Karpas-422 (cell line): ENCODE results near the gene CBL. TPM values are rescaled to one million over a fixed set of nuclear protein-coding genes. Genes with fewer than 3 reads are reported as not detected.

Source experiments
- DNase-seq: peaks from one replicate; pipeline ENCODE4 v3.0.0-alpha.2; 2015
- H2AFZ ChIP-seq: fragments of 200-600 bp; sonication (generic); 2 replicates; pipeline ENCODE4 v1.6.1; 2014; ENCODE audit warnings: antibody characterized with exemption, low read length, mixed read lengths
- H3K27ac ChIP-seq: fragments of 200-600 bp; sonication (generic); 2 replicates; pipeline ENCODE4 v1.5.1; 2014; ENCODE audit warnings: mild to moderate bottlenecking, low read length, moderate library complexity
- H3K27me3 ChIP-seq: fragments of 200-600 bp; sonication (generic); 2 replicates; pipeline ENCODE4 v1.6.1; 2014; ENCODE audit warnings: low read length, mixed read lengths
- H3K36me3 ChIP-seq: fragments of 200-600 bp; sonication (generic); 2 replicates; pipeline ENCODE4 v1.6.1; 2014; ENCODE audit warnings: low read length, mixed read lengths; ENCODE audit not compliant: insufficient read depth
- H3K4me1 ChIP-seq: fragments of 200-600 bp; sonication (generic); 2 replicates; pipeline ENCODE4 v1.6.1; 2014; ENCODE audit warnings: mild to moderate bottlenecking, low read length, mixed read lengths
- H3K4me2 ChIP-seq: fragments of 200-600 bp; sonication (generic); 2 replicates; pipeline ENCODE4 v1.6.1; 2014; ENCODE audit warnings: low read length, low read depth, mild to moderate bottlenecking; ENCODE audit not compliant: poor library complexity, severe bottlenecking
- H3K4me3 ChIP-seq: fragments of 200-600 bp; sonication (generic); 2 replicates; pipeline ENCODE4 v1.5.1; 2014; ENCODE audit warnings: mild to moderate bottlenecking, antibody characterized with exemption, low read length, mixed read lengths
- H3K79me2 ChIP-seq: fragments of 200-600 bp; sonication (generic); 2 replicates; pipeline ENCODE4 v1.6.1; 2014; ENCODE audit warnings: mild to moderate bottlenecking, low read length, mixed read lengths
- H3K9ac ChIP-seq: fragments of 200-600 bp; sonication (generic); 2 replicates; pipeline ENCODE4 v1.6.0; 2014; ENCODE audit warnings: low read length
- H3K9me2 ChIP-seq: fragments of 200-600 bp; sonication (generic), shearing (Covaris generic); replicated peaks from 2 replicates; pipeline ENCODE4 v1.6.0; 2014; ENCODE audit warnings: mild to moderate bottlenecking, low read length, moderate library complexity; ENCODE audit not compliant: insufficient read depth
- H3K9me3 ChIP-seq: fragments of 300-700, 200-600 bp; sonication (generic); 2 replicates; pipeline ENCODE4 v1.6.1; 2014; ENCODE audit warnings: low read length, mixed read lengths
- H4K20me1 ChIP-seq: fragments of 200-600 bp; sonication (generic); 2 replicates; pipeline ENCODE4 v1.6.1; 2014; ENCODE audit warnings: mild to moderate bottlenecking, antibody characterized with exemption, low read length, low read depth; ENCODE audit not compliant: insufficient read depth
- total RNA-seq: library from RNA; depleted of rRNA; stranded (reverse); fragments of >200 nt; shearing (Covaris generic); gene quantifications from 2 replicates; pipeline ENCODE4 v1.2.3, GENCODE V29; 2014; ENCODE audit warnings: low replicate concordance

Gene CBL
- total RNA-seq, 1 experiment from 2014 or later = 34.0 TPM

GRCh38 chr11:119167933-119168332 is 38.2 kb upstream of the CBL start:
- no peak for DNase-seq
- H3K9ac ChIP-seq = no peak overlapping the region
- H4K20me1 ChIP-seq = no peaks in the 10 kb centered on the region
- no peak overlapping the region for H2AFZ ChIP-seq
- no peak overlapping the region for H3K4me2 ChIP-seq
- no peaks in the 10 kb centered on the region for H3K9me3 ChIP-seq
- H3K9me2 ChIP-seq = no peaks in the 10 kb centered on the region
- no peaks in the 10 kb centered on the region for H3K27me3 ChIP-seq
- H3K27ac ChIP-seq = no peak overlapping the region
- no peaks in the 10 kb centered on the region for H3K36me3 ChIP-seq
- H3K79me2 ChIP-seq = no peaks in the 10 kb centered on the region
- peaks cover 3% of the 10 kb centered on the region for H3K4me1 ChIP-seq
- H3K4me3 ChIP-seq = no peak overlapping the region; the same call in 1 of the 2 replicates

DNA sequence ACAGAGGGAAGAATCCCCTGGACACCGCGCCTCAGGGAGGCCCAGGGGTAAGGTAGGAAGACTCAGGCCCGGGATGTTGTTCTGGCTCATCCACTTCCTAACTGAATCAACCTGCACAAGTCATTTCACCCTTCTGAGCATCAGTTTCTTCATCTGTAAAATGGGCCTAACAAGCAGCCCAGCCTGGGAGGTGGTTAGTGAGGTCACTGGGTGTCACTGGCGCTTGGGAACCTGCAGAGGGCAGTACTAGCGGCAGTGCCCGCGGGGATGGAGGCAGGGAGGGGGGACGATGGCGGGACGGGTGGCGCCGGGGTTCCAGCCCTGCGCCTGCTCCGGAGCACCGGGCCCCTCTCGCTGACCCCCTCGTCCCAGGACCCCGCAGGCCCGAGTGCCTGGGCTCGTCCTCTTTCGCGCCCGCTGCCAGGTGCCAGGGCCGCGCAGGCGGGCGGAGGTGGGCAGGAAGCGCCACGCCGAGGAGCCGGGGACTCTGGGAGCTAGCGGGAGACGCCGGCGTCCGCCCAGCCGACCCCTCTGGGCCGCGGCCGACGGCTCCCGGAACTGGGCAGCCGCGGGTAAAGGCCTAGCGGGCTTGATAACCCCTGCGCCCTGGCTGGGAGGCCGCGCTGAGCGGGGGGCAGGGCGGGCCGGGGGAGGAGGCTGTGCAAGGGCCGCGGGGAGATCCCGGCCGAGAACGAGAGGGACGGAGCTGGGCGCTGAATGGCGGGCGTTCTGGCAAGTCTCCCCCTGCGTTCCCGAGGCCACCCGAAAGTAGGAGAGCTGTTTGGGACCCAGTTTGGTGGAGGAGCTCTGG is 37.5 kb upstream of the CBL start, which contains the start of gene NLRX1:
NLRX1 (plus strand) TSS at position 255 of the 811 bp plus-strand sequence. CDS start 2,679 bp downstream, outside the sequence.
- Histone ChIP-seq H3K27me3 (no peaks in the 10 kb centered on the region), H4K20me1 (no peaks in the 10 kb centered on the region), H3K4me1 (peaks cover 3% of the 10 kb centered on the region), H3K27ac (no peak within 1 kb of the TSS), H3K36me3 (no peaks in the 10 kb centered on the region), H3K9me3 (no peaks in the 10 kb centered on the region), H3K9ac (peak within 1 kb of the TSS; percentile 79), H3K9me2 (no peaks in the 10 kb centered on the region), H2AFZ (peak within 1 kb of the TSS; percentile 78; the same call in 1 of the 2 replicates), H3K4me3 (peak within 1 kb of the TSS; percentile 74), H3K79me2 (no peaks in the 10 kb centered on the region), H3K4me2 (peak within 1 kb of the TSS; percentile 73)
- DNase-seq = peak; percentile 88

- peak overlapping the region; percentile 79 for H3K9ac ChIP-seq
- H3K27ac ChIP-seq = no peak overlapping the region
- no peaks in the 10 kb centered on the region for H3K27me3 ChIP-seq
- no peaks in the 10 kb centered on the region for H3K9me2 ChIP-seq
- peak overlapping the region; percentile 74 for H3K4me3 ChIP-seq
- no peaks in the 10 kb centered on the region for H3K79me2 ChIP-seq
- H3K4me2 ChIP-seq = peak overlapping the region; percentile 73
- H4K20me1 ChIP-seq = no peaks in the 10 kb centered on the region
- no peaks in the 10 kb centered on the region for H3K36me3 ChIP-seq
- no peaks in the 10 kb centered on the region for H3K9me3 ChIP-seq
- H2AFZ ChIP-seq = peak overlapping the region; percentile 78; the same call in 1 of the 2 replicates
- peaks cover 3% of the 10 kb centered on the region for H3K4me1 ChIP-seq
- no peak for DNase-seq
Measured at GRCh38 chr11:119169282-119169719, 36.8 kb upstream of the CBL start.

DNA sequence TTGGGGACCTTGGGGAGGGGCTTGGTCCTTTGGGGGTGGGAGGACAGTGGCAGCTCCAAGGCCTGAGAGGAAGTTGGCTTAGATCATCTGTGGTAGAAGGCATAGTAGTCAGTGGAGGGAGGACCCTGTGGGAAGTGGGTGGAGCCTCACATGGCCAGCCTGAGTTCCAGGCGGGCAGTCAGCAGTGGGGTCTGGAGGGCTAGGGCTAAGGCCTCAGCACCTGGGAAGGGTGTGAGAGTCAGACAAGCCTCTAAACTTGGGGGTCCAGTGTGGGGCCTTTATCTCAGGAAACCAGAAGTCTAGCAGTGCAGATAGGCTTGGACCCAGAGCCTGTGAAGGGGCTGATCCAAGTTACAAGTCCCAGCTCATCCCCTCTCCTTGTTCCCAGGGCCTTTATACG is 33.6 kb upstream of the CBL start:
- Histone ChIP-seq H4K20me1 (no peaks in the 10 kb centered on the region), H3K9me3 (no peaks in the 10 kb centered on the region), H3K36me3 (no peaks in the 10 kb centered on the region), H3K27me3 (no peaks in the 10 kb centered on the region), H3K4me1 (peaks cover 3% of the 10 kb centered on the region), H3K9ac (no peak overlapping the region), H3K27ac (no peak overlapping the region), H3K4me3 (no peak overlapping the region), H2AFZ (no peak overlapping the region), H3K4me2 (no peak overlapping the region), H3K79me2 (no peaks in the 10 kb centered on the region), H3K9me2 (no peaks in the 10 kb centered on the region)
- no peak for DNase-seq

DNA sequence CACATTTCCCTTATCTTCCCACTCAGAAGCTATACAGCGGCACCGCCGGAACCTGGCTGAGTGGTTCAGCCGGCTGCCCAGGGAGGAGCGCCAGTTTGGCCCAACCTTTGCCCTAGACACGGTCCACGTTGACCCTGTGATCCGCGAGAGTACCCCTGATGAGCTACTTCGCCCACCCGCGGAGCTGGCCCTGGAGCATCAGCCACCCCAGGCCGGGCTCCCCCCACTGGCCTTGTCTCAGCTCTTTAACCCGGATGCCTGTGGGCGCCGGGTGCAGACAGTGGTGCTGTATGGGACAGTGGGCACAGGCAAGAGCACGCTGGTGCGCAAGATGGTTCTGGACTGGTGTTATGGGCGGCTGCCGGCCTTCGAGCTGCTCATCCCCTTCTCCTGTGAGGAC is 32.7 kb upstream of the CBL start:
- Histone ChIP-seq H3K36me3 (no peaks in the 10 kb centered on the region), H3K27ac (no peak overlapping the region), H3K4me1 (peaks cover 3% of the 10 kb centered on the region), H3K4me2 (no peak overlapping the region), H3K9ac (no peak overlapping the region), H3K9me2 (no peaks in the 10 kb centered on the region), H3K4me3 (no peak overlapping the region), H2AFZ (no peak overlapping the region), H3K79me2 (no peaks in the 10 kb centered on the region), H4K20me1 (no peaks in the 10 kb centered on the region), H3K9me3 (no peaks in the 10 kb centered on the region), H3K27me3 (no peaks in the 10 kb centered on the region)
- no peak for DNase-seq

DNA sequence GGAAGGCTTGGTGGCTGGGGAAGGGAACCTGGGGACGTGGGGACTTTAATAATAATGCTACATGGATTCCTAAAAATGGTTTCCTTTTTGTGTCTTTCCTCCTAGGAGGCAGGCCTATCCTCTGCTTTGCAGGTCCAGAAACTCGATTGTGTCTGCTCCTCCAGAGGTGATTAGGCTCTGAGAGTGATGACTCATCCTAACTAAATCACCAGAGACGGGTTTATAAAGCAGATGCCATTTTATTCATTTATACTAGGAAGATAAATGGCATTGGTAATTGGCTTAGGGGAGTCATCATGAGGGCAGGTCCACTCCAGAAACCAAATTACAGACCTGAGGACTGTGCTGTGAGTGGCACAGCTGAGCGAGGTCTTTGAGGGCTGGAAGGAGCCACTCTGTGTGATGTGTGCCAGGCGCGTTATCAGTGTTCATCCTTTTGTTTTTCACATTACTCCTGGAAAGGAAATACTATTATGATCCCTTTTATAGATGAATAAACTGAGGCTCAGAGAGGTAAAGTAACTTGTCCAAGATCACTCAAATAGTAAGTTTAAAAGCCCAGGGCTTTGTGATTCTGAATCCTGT is 30.6 kb upstream of the CBL start:
- no peak overlapping the region for H3K4me2 ChIP-seq

DNA sequence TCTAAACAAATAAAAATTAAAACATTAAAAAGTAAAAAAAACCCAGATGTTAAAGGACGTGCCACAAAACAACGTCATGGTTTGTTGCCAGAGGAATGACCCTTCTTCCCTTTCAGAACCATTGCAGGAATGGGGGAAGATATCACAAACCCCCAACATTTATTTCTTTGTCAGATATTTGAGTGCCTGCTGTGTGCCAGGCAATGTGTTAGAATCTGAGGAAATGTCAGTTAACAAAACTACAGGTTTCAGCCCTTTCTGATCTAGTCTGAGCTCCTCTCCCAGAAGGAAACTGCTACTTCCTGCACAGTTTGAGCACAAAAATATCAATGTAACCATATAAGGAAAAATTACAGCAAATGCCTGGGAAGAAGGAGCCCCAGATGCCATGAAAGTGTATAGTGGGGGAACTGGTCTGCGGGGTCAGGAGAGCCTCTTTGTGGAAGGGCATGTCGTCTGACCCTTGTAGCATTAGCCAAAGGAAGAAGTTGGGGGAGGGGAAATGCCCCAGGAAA is 27.9 kb upstream of the CBL start:
- H4K20me1 ChIP-seq = no peaks in the 10 kb centered on the region
- DNase-seq = no peak
- no peaks in the 10 kb centered on the region for H3K9me2 ChIP-seq
- H3K79me2 ChIP-seq = no peaks in the 10 kb centered on the region
- H3K9ac ChIP-seq = no peak overlapping the region
- no peak overlapping the region for H3K4me2 ChIP-seq
- no peaks in the 10 kb centered on the region for H3K27me3 ChIP-seq
- H2AFZ ChIP-seq = no peak overlapping the region
- no peaks in the 10 kb centered on the region for H3K4me1 ChIP-seq
- no peak overlapping the region for H3K4me3 ChIP-seq
- H3K27ac ChIP-seq = no peak overlapping the region
- H3K36me3 ChIP-seq = no peaks in the 10 kb centered on the region
- H3K9me3 ChIP-seq = no peaks in the 10 kb centered on the region

More for the DNA sequence above, 30.6 kb upstream of the CBL start:
- no peaks in the 10 kb centered on the region for H4K20me1 ChIP-seq
- no peaks in the 10 kb centered on the region for H3K9me2 ChIP-seq
- no peaks in the 10 kb centered on the region for H3K79me2 ChIP-seq
- H3K27ac ChIP-seq = no peak overlapping the region
- no peak for DNase-seq
- no peaks in the 10 kb centered on the region for H3K36me3 ChIP-seq
- H3K27me3 ChIP-seq = no peaks in the 10 kb centered on the region
- no peak overlapping the region for H3K9ac ChIP-seq
- no peaks in the 10 kb centered on the region for H3K4me1 ChIP-seq
- no peak overlapping the region for H2AFZ ChIP-seq
- H3K9me3 ChIP-seq = no peaks in the 10 kb centered on the region
- no peak overlapping the region for H3K4me3 ChIP-seq

GRCh38 chr11:119179342-119179741 is 26.8 kb upstream of the CBL start:
- H3K9me2 ChIP-seq = no peaks in the 10 kb centered on the region
- no peaks in the 10 kb centered on the region for H3K9me3 ChIP-seq
- H4K20me1 ChIP-seq = no peaks in the 10 kb centered on the region
- no peak overlapping the region for H3K4me2 ChIP-seq
- no peaks in the 10 kb centered on the region for H3K36me3 ChIP-seq
- H2AFZ ChIP-seq = no peak overlapping the region
- H3K79me2 ChIP-seq = no peaks in the 10 kb centered on the region
- no peaks in the 10 kb centered on the region for H3K27me3 ChIP-seq
- no peak overlapping the region for H3K4me3 ChIP-seq
- H3K9ac ChIP-seq = no peak overlapping the region
- DNase-seq = no peak
- H3K27ac ChIP-seq = no peak overlapping the region
- no peaks in the 10 kb centered on the region for H3K4me1 ChIP-seq
